HepG2 (cell line): ENCODE data around the gene SDR39U1. TPM values are rescaled to one million over a fixed set of nuclear protein-coding genes. Genes with fewer than 3 reads are reported as not detected.

ENCODE experiments used
- DMAP1 ChIP-seq: IDR thresholded peaks from 2 replicates; pipeline ENCODE4 v1.6.1; 2016
- EEA1 ChIP-seq: sonication (generic); formaldehyde crosslinking; IDR thresholded peaks from 2 replicates; pipeline ENCODE4 v1.5.1; 2020; ENCODE audit warnings: mild to moderate bottlenecking, missing genetic modification reagents, borderline replicate concordance
- FLYWCH1 ChIP-seq: sonication (generic); formaldehyde crosslinking; IDR thresholded peaks from 2 replicates; pipeline ENCODE4 v1.8.1; 2023; ENCODE audit warnings: mild to moderate bottlenecking, missing genetic modification reagents
- FOXA1 ChIP-seq, 2 experiments: fragments of 450-650 bp in 1 of 2; sonication (generic) in 1 of 2; formaldehyde crosslinking in 1 of 2; IDR thresholded peaks; 2 replicates each; pipeline versions ENCODE4 v1.4.0 to v1.6.1; 2016 to 2020; ENCODE audit warnings: missing genetic modification reagents in 1 of 2
- MBD4 ChIP-seq: IDR thresholded peaks from 2 replicates; pipeline ENCODE4 v1.6.1; 2012; ENCODE audit warnings: low read length, inconsistent platforms, borderline replicate concordance
- ONECUT2 ChIP-seq: sonication (generic); formaldehyde crosslinking; IDR thresholded peaks from 2 replicates; pipeline ENCODE4 v1.4.0; 2020; ENCODE audit warnings: missing genetic modification reagents
- RFX3 ChIP-seq: IDR thresholded peaks from 2 replicates; pipeline ENCODE4 v1.6.1; 2016; ENCODE audit warnings: missing biosample characterization, missing genetic modification reagents
- SRSF4 ChIP-seq: fragments of 200-400 bp; formaldehyde crosslinking; IDR thresholded peaks from one replicate; pipeline ENCODE4 v1.6.1; 2018; ENCODE audit warnings: mild to moderate bottlenecking, low read depth, low read length, moderate library complexity; ENCODE audit not compliant: poor library complexity, severe bottlenecking
- THAP7 ChIP-seq: sonication (generic); formaldehyde crosslinking; IDR thresholded peaks from 2 replicates; pipeline ENCODE4 v1.8.1; 2023; ENCODE audit warnings: mild to moderate bottlenecking, missing genetic modification reagents
- ZHX2 ChIP-seq, 2 experiments: sonication (generic) in 1 of 2; formaldehyde crosslinking in 1 of 2; IDR thresholded peaks; 2 replicates each; pipeline versions ENCODE4 v1.6.1 to v1.9.0; 2014 to 2022; ENCODE audit warnings: antibody characterized with exemption in 1 of 2, borderline replicate concordance in 1 of 2, inconsistent platforms in 1 of 2, low read depth in 1 of 2, missing genetic modification reagents in 1 of 2
- ZNF142 ChIP-seq: sonication (generic); formaldehyde crosslinking; IDR thresholded peaks from 2 replicates; pipeline ENCODE4 v1.4.0; 2020; ENCODE audit warnings: missing genetic modification reagents
- ZNF34 ChIP-seq: sonication (generic); formaldehyde crosslinking; IDR thresholded peaks from 2 replicates; pipeline ENCODE4 v1.4.0; 2020; ENCODE audit warnings: mild to moderate bottlenecking, missing genetic modification reagents, borderline replicate concordance
- ZNF737 ChIP-seq: sonication (generic); formaldehyde crosslinking; IDR thresholded peaks from 2 replicates; pipeline ENCODE4 v1.5.0; 2020; ENCODE audit warnings: missing genetic modification reagents, mild to moderate bottlenecking, borderline replicate concordance
- ZNF746 ChIP-seq: sonication (generic); formaldehyde crosslinking; IDR thresholded peaks from 2 replicates; pipeline ENCODE4 v1.8.0; 2022; ENCODE audit warnings: mild to moderate bottlenecking, missing genetic modification reagents
- polyA plus RNA-seq, 8 experiments: library from polyadenylated mRNA; depleted of rRNA in 3 of 8; stranded (reverse) in 7 of 8; unstranded in 1 of 8; fragments of >200 nt; fragmentation: Illumina TruSeq in 4 of 8; extraction: Trizol in 4 of 8; gene quantifications; 2 replicates each; pipeline versions ENCODE4 v1.2.1 to v1.2.3, GENCODE V29; 2011 to 2016; ENCODE audit warnings: low read depth in 4 of 8, missing spikeins in 1 of 8, mixed read lengths in 1 of 8; ENCODE audit not compliant: insufficient read depth in 1 of 8
- total RNA-seq, 5 experiments: library from RNA; depleted of rRNA; stranded (reverse); fragments of >200 nt; fragmentation: Illumina TruSeq; extraction: Trizol; gene quantifications; 2 replicates each; pipeline ENCODE4 v1.2.3, GENCODE V29; 2016; ENCODE audit warnings: low read depth in 1 of 5
- TF ChIP-seq, protein P1 (sequence below): sonication (generic); formaldehyde crosslinking; IDR thresholded peaks from 2 replicates; pipeline ENCODE4 v1.4.0; 2020; ENCODE audit warnings: missing genetic modification reagents

The SDR39U1 gene
- total and polyA plus RNA-seq, 2 of the 13 experiments (the other 11 are each of a cell fraction or from before 2014, with no cell fraction given), result 34.4 to 129 TPM

DNA sequence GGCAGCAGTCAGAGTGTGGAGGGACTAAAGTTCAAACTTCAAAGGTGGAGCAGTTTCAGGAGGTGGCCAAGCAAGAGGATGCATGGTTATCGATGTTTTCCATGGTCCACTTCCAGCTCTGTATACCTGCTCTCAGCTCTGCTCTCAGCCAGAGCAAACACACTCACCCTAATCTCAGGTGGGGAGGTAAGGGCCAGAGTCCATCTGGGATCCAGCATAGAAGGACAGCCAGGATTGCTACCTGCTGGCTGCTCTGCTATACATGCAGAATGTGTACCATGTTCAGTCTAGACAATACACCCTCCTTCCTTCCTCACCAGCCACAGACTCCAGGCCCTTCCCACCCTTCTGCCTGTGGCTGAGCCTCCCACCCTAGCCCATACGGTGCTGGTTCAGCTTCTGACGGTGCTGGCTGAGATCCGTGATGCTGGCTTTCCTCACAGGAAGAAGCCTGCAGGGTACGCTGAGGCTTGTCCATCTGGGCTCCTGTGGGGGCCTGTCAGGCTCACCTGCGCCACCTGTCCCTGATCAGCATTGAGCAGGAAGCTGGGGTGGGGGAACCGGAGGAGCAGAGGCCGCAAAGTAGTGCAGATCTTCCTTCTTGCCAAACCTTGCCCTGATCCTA, 15.6 kb downstream of the SDR39U1 start (continued):
- TF ChIP-seq THAP7 (CRISPR knock-in tag) (peak; percentile 72; the same call in 1 of the 2 replicates), EEA1 (CRISPR knock-in tag) (peak; percentile 92), ZNF746 (no peak), FOXA1 (IDR thresholded peaks at IDR 0.05) (no peak), FOXA1 (CRISPR knock-in tag; IDR thresholded peaks at IDR 0.05) (peak; percentile 34; the same call in 1 of the 2 replicates), ZHX2 (IDR thresholded peaks at IDR 0.05; ENCODE audit: low read depth) (no peak), ZHX2 (CRISPR knock-in tag; IDR thresholded peaks at IDR 0.05; ENCODE audit: borderline replicate concordance) (no peak), ZNF737 (no peak), DMAP1 (CRISPR knock-in tag) (0 out of 2 replicates have a peak, but pooled peaks have one; percentile 21), RFX3 (no peak), ZNF34 (peak; percentile 92; the same call in 1 of the 2 replicates), MBD4 (no peak), ZNF142 (CRISPR knock-in tag) (no peak), ONECUT2 (peak; percentile 90), FLYWCH1 (CRISPR knock-in tag) (no peak), SRSF4 (no peak)
- TF ChIP-seq, protein P1, sequence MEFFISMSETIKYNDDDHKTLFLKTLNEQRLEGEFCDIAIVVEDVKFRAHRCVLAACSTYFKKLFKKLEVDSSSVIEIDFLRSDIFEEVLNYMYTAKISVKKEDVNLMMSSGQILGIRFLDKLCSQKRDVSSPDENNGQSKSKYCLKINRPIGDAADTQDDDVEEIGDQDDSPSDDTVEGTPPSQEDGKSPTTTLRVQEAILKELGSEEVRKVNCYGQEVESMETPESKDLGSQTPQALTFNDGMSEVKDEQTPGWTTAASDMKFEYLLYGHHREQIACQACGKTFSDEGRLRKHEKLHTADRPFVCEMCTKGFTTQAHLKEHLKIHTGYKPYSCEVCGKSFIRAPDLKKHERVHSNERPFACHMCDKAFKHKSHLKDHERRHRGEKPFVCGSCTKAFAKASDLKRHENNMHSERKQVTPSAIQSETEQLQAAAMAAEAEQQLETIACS, result no peak
